ENCODE measurements around the gene CDHR3. TPM values are rescaled to one million over a fixed set of nuclear protein-coding genes. Genes with fewer than 3 reads are reported as not detected.

The CDHR3 gene
- total RNA-seq, 4 donors from 2014 or later: 20.6 to 82.5 (median 49.7) TPM

- no peak for TF ChIP-seq POLR2A (IDR thresholded peaks at IDR 0.05)
- TF ChIP-seq CTCF (IDR thresholded peaks at IDR 0.05): no peak
- Histone ChIP-seq H3K27ac (no peak overlapping the region), H3K4me3 (no peak overlapping the region), H3K36me3 (no peaks in the 10 kb centered on the region), H3K9me3 (no peaks in the 10 kb centered on the region), H3K4me1 (no peaks in the 10 kb centered on the region), H3K27me3 (no peaks in the 10 kb centered on the region)
- no peak for DNase-seq
These were observed 53.3 kb downstream of the CDHR3 start for GRCh38 chr7:106016331-106016730.

- no peaks in the 10 kb centered on the region for H3K36me3 ChIP-seq
- TF ChIP-seq POLR2A (IDR thresholded peaks at IDR 0.05): no peak
- no peak for TF ChIP-seq CTCF (IDR thresholded peaks at IDR 0.05)
These were observed 54.6 kb downstream of the CDHR3 start for GRCh38 chr7:106017657-106018056.

GRCh38 chr7:106018566-106019469 lies 55.8 kb downstream of the CDHR3 start:
- no peak overlapping the region for H3K4me3 ChIP-seq
- no peak overlapping the region for H3K27ac ChIP-seq
- no peak for DNase-seq
- H3K36me3 ChIP-seq: no peaks in the 10 kb centered on the region
- no peaks in the 10 kb centered on the region for H3K27me3 ChIP-seq
- H3K9me3 ChIP-seq: no peaks in the 10 kb centered on the region
- TF ChIP-seq POLR2A (IDR thresholded peaks at IDR 0.05) (no peak), CTCF (IDR thresholded peaks at IDR 0.05) (no peak)
- H3K4me1 ChIP-seq: peaks cover 0 to 12% (median 2%) of the 10 kb centered on the region in 4 donors

More at GRCh38 chr7:106017657-106018056, 54.6 kb downstream of the CDHR3 start:
- Histone ChIP-seq H3K9me3 (no peaks in the 10 kb centered on the region), H3K27me3 (no peaks in the 10 kb centered on the region), H3K4me3 (no peak overlapping the region), H3K4me1 (peaks cover 0 to 2% (median 0%) of the 10 kb centered on the region in 4 donors), H3K27ac (no peak overlapping the region)
- no peak for DNase-seq

- Histone ChIP-seq H3K27ac (no peak overlapping the region), H3K9me3 (no peaks in the 10 kb centered on the region), H3K4me1 (peaks cover 0 to 12% (median 2%) of the 10 kb centered on the region in 4 donors), H3K27me3 (no peaks in the 10 kb centered on the region), H3K4me3 (no peak overlapping the region), H3K36me3 (no peaks in the 10 kb centered on the region)
- DNase-seq: no peak
- no peak for TF ChIP-seq POLR2A (IDR thresholded peaks at IDR 0.05)
These were observed 56.4 kb downstream of the CDHR3 start for GRCh38 chr7:106019470-106019820.

- no peak for TF ChIP-seq CTCF (IDR thresholded peaks at IDR 0.05)
- TF ChIP-seq POLR2A (IDR thresholded peaks at IDR 0.05): no peak
- peak overlapping the region in 1 of 4 donors; percentile 55 for H3K27ac ChIP-seq
- no peaks in the 10 kb centered on the region for H3K27me3 ChIP-seq
- H3K4me1 ChIP-seq: peaks cover 0 to 12% (median 2%) of the 10 kb centered on the region in 4 donors
- H3K9me3 ChIP-seq: no peaks in the 10 kb centered on the region
- DNase-seq: no peak
- no peak overlapping the region for H3K4me3 ChIP-seq
- no peaks in the 10 kb centered on the region for H3K36me3 ChIP-seq
These were observed 58.3 kb downstream of the CDHR3 start for GRCh38 chr7:106021151-106022067.
